ENCODE measurements around the gene RGPD4.
"Not testable (repeated sequence)": the region's sequence is repeated elsewhere in the genome, so short reads cannot be mapped to it uniquely, and the experiment has no call there.

RGPD4 gene

GRCh38 chr2:107826749-107827148 is at the start of gene RGPD4:
Gene RGPD4 (plus strand): TSS chr2:107826892. CDS start chr2:107827014, 122 bp downstream.
- not testable (repeated sequence) for H3K79me2 ChIP-seq (ENCODE audit: insufficient read depth, low read depth); H3K36me3 ChIP-seq (ENCODE audit: insufficient read depth); H3K4me3 ChIP-seq (IDR thresholded peaks at IDR 0.05; ENCODE audit: insufficient read depth, low read depth, low read length); H3K27ac ChIP-seq; H3K4me1 ChIP-seq (ENCODE audit: low read depth, poor library complexity, severe bottlenecking); H3K9ac ChIP-seq; H4K20me1 ChIP-seq (ENCODE audit: insufficient read depth); H2AFZ ChIP-seq (ENCODE audit: low read depth); H3K27me3 ChIP-seq (ENCODE audit: insufficient read depth, low read depth); H3K4me2 ChIP-seq

- Histone ChIP-seq H3K79me2 (ENCODE audit: insufficient read depth, low read depth) (no peaks in the 10 kb centered on the region), H2AFZ (ENCODE audit: low read depth) (no peak overlapping the region), H3K4me1 (ENCODE audit: low read depth, poor library complexity, severe bottlenecking) (no peaks in the 10 kb centered on the region), H3K9ac (no peak overlapping the region), H3K4me3 (IDR thresholded peaks at IDR 0.05; ENCODE audit: insufficient read depth, low read depth, low read length) (no peak overlapping the region), H3K36me3 (ENCODE audit: insufficient read depth) (no peaks in the 10 kb centered on the region), H3K27ac (no peak overlapping the region), H3K27me3 (ENCODE audit: insufficient read depth, low read depth) (no peaks in the 10 kb centered on the region), H3K4me2 (no peak overlapping the region), H4K20me1 (ENCODE audit: insufficient read depth) (no peaks in the 10 kb centered on the region)
- TF ChIP-seq CTCF (conservative IDR thresholded peaks at IDR 0.05; ENCODE audit: low read depth, low read length): no peak
Measured at GRCh38 chr2:107777974-107778373, 48.7 kb upstream of the RGPD4 start.

GRCh38 chr2:107785756-107786155 is 40.9 kb upstream of the RGPD4 start:
- Histone ChIP-seq H3K27me3 (ENCODE audit: insufficient read depth, low read depth) (no peaks in the 10 kb centered on the region), H3K27ac (no peak overlapping the region), H2AFZ (ENCODE audit: low read depth) (no peak overlapping the region), H3K9ac (no peak overlapping the region), H3K4me2 (no peak overlapping the region), H4K20me1 (ENCODE audit: insufficient read depth) (no peaks in the 10 kb centered on the region), H3K4me3 (IDR thresholded peaks at IDR 0.05; ENCODE audit: insufficient read depth, low read depth, low read length) (no peak overlapping the region), H3K4me1 (ENCODE audit: low read depth, poor library complexity, severe bottlenecking) (no peaks in the 10 kb centered on the region), H3K36me3 (ENCODE audit: insufficient read depth) (no peaks in the 10 kb centered on the region), H3K79me2 (ENCODE audit: insufficient read depth, low read depth) (no peaks in the 10 kb centered on the region)
- TF ChIP-seq CTCF (conservative IDR thresholded peaks at IDR 0.05; ENCODE audit: low read depth, low read length): no peak

- H3K27me3 ChIP-seq (ENCODE audit: insufficient read depth, low read depth): no peaks in the 10 kb centered on the region
- no peaks in the 10 kb centered on the region for H3K79me2 ChIP-seq (ENCODE audit: insufficient read depth, low read depth)
- H2AFZ ChIP-seq (ENCODE audit: low read depth): no peak overlapping the region
- H4K20me1 ChIP-seq (ENCODE audit: insufficient read depth): no peaks in the 10 kb centered on the region
- no peak for TF ChIP-seq CTCF (conservative IDR thresholded peaks at IDR 0.05; ENCODE audit: low read depth, low read length)
- H3K27ac ChIP-seq: no peak overlapping the region
- H3K36me3 ChIP-seq (ENCODE audit: insufficient read depth): no peaks in the 10 kb centered on the region
- no peaks in the 10 kb centered on the region for H3K4me1 ChIP-seq (ENCODE audit: low read depth, poor library complexity, severe bottlenecking)
- H3K9ac ChIP-seq: no peak overlapping the region
- no peak overlapping the region for H3K4me3 ChIP-seq (IDR thresholded peaks at IDR 0.05; ENCODE audit: insufficient read depth, low read depth, low read length)
- H3K4me2 ChIP-seq: no peak overlapping the region
Measured at GRCh38 chr2:107790837-107791236, 35.9 kb upstream of the RGPD4 start.

GRCh38 chr2:107801498-107801897 is 25.2 kb upstream of the RGPD4 start:
- H3K4me3 ChIP-seq (IDR thresholded peaks at IDR 0.05; ENCODE audit: insufficient read depth, low read depth, low read length): no peak overlapping the region
- no peak overlapping the region for H3K27ac ChIP-seq
- no peak overlapping the region for H3K4me2 ChIP-seq
- TF ChIP-seq CTCF (conservative IDR thresholded peaks at IDR 0.05; ENCODE audit: low read depth, low read length): no peak
- H3K9ac ChIP-seq: no peak overlapping the region
- no peak overlapping the region for H2AFZ ChIP-seq (ENCODE audit: low read depth)
- no peaks in the 10 kb centered on the region for H3K4me1 ChIP-seq (ENCODE audit: low read depth, poor library complexity, severe bottlenecking)
- no peaks in the 10 kb centered on the region for H3K36me3 ChIP-seq (ENCODE audit: insufficient read depth)
- H3K27me3 ChIP-seq (ENCODE audit: insufficient read depth, low read depth): no peaks in the 10 kb centered on the region
- H3K79me2 ChIP-seq (ENCODE audit: insufficient read depth, low read depth): no peaks in the 10 kb centered on the region
- no peaks in the 10 kb centered on the region for H4K20me1 ChIP-seq (ENCODE audit: insufficient read depth)

All from KMS-11 (cell line).